Activated CD4-positive, alpha-beta memory T cell treated with anti-CD3 and anti-CD28 coated beads, Interleukin-2, amount 10 ng/mL, durations not matched to agents 7 days and 5 days (primary cell): Measurements from ENCODE around the gene LOXL1. TPM values are rescaled to one million over a fixed set of nuclear protein-coding genes. Genes with fewer than 3 reads are reported as not detected.

Experiments used
- total RNA-seq, 2 experiments: library from RNA; stranded (reverse); gene quantifications; one replicate each; pipeline ENCODE4 v1.2.3, GENCODE V29; 2021

LOXL1 gene
- total RNA-seq, 2 experiments from 2014 or later: 9.1 to 10.9 TPM

Other genes starting within 250 kb of the LOXL1 start
- gene CD276, start 242.1 kb upstream of the LOXL1 start, total RNA-seq: 1 to 10 TPM in 1 of 2 experiments, under 1 TPM in 1; 0.88 to 1.6 TPM
- gene INSYN1, start 173.1 kb upstream of the LOXL1 start, total RNA-seq: not detected
- not detected for gene TBC1D21, start 52.9 kb upstream of the LOXL1 start, total RNA-seq
- 1 to 10 TPM; 7.1 to 8.5 TPM for gene STOML1, start 65.8 kb downstream of the LOXL1 start, total RNA-seq
- 100 to 1,000 TPM; 133 to 138 TPM for gene PML, start 68.3 kb downstream of the LOXL1 start, total RNA-seq
- gene GOLGA6A, start 156.1 kb downstream of the LOXL1 start, total RNA-seq: not detected
- under 1 TPM in 1 of 2 experiments, not detected in 1; 0.08 TPM for gene ISLR2, start 204.1 kb downstream of the LOXL1 start, total RNA-seq
- gene ISLR, start 247.2 kb downstream of the LOXL1 start, total RNA-seq: not detected